Liver (tissue), 9 donors: ENCODE measurements around the gene CMBL. TPM values are rescaled to one million over a fixed set of nuclear protein-coding genes. Genes with fewer than 3 reads are reported as not detected.

Experiments used
- DNase-seq: peaks from one replicate; pipeline ENCODE4 v3.0.0-alpha.2; 2017; ENCODE audit warnings: low spot score
- H3K27ac ChIP-seq, 2 donors: one replicate each; pipeline ENCODE4 v1.7.0; 2013; ENCODE audit warnings: inconsistent platforms in 2 of 2, low read length in 2 of 2, control low read depth in 1 of 2, low read depth in 1 of 2, mild to moderate bottlenecking in 1 of 2
- H3K27me3 ChIP-seq, 4 donors: one replicate each; pipeline versions ENCODE4 v1.6.1 to v1.7.0; 2013; ENCODE audit warnings: low read length in 3 of 4, inconsistent platforms in 1 of 4, mild to moderate bottlenecking in 1 of 4, moderate library complexity in 1 of 4; ENCODE audit not compliant: control insufficient read depth in 4 of 4, insufficient read depth in 4 of 4
- H3K36me3 ChIP-seq, 4 donors: one replicate each; pipeline versions ENCODE4 v1.6.1 to v1.7.0; 2013; ENCODE audit warnings: low read length in 3 of 4, mild to moderate bottlenecking in 3 of 4, low read depth in 1 of 4, moderate library complexity in 1 of 4; ENCODE audit not compliant: control insufficient read depth in 4 of 4, insufficient read depth in 3 of 4
- H3K4me1 ChIP-seq, 4 donors: one replicate each; pipeline versions ENCODE4 v1.6.1 to v1.7.0; 2013; ENCODE audit warnings: low read length in 3 of 4, mild to moderate bottlenecking in 3 of 4, moderate library complexity in 1 of 4; ENCODE audit not compliant: control insufficient read depth in 4 of 4, insufficient read depth in 4 of 4
- H3K4me3 ChIP-seq, 3 donors: one replicate each; pipeline versions ENCODE4 v1.6.1 to v1.7.0; 2013; ENCODE audit warnings: low read length in 3 of 3, control low read depth in 1 of 3, low read depth in 1 of 3, mild to moderate bottlenecking in 1 of 3
- H3K9ac ChIP-seq, 2 donors: one replicate each; pipeline ENCODE4 v1.7.0; 2013; ENCODE audit warnings: low read length in 2 of 2, mild to moderate bottlenecking in 2 of 2, moderate library complexity in 2 of 2, control low read depth in 1 of 2, low read depth in 1 of 2
- H3K9me3 ChIP-seq, 4 donors: one replicate each; pipeline versions ENCODE4 v1.6.1 to v1.7.0; 2013; ENCODE audit warnings: low read length in 3 of 4; ENCODE audit not compliant: control insufficient read depth in 4 of 4
- EGR1 ChIP-seq, 2 donors: IDR thresholded peaks; 2 replicates each; pipeline ENCODE4 v1.6.1; 2016 to 2018; ENCODE audit warnings: antibody characterized with exemption in 2 of 2, low read depth in 2 of 2
- FOXA1 ChIP-seq: IDR thresholded peaks from 2 replicates; pipeline ENCODE4 v1.6.1; 2016; ENCODE audit warnings: antibody characterized with exemption
- FOXA2 ChIP-seq: IDR thresholded peaks from 2 replicates; pipeline ENCODE4 v1.6.1; 2016; ENCODE audit warnings: antibody characterized with exemption
- GABPA ChIP-seq, 2 donors: IDR thresholded peaks in 1 of 2; conservative IDR thresholded peaks in 1 of 2; 2 replicates each; pipeline ENCODE4 v1.6.1; 2016; ENCODE audit warnings: antibody characterized with exemption in 2 of 2, mild to moderate bottlenecking in 1 of 2, moderate library complexity in 1 of 2
- HNF4A ChIP-seq, 2 donors: conservative IDR thresholded peaks; 2 replicates each; pipeline ENCODE4 v1.6.1; 2016; ENCODE audit warnings: antibody characterized with exemption in 2 of 2, mild to moderate bottlenecking in 2 of 2
- HNF4G ChIP-seq: IDR thresholded peaks from 2 replicates; pipeline ENCODE4 v1.6.1; 2016; ENCODE audit warnings: antibody characterized with exemption
- JUND ChIP-seq, 2 donors: IDR thresholded peaks; 2 replicates each; pipeline ENCODE4 v1.6.1; 2016; ENCODE audit warnings: antibody characterized with exemption in 2 of 2
- NR2F2 ChIP-seq: IDR thresholded peaks from 2 replicates; pipeline ENCODE4 v1.6.1; 2016; ENCODE audit warnings: antibody characterized with exemption
- RAD21 ChIP-seq, 2 donors: IDR thresholded peaks; 2 replicates each; pipeline ENCODE4 v1.6.1; 2016; ENCODE audit warnings: antibody characterized with exemption in 2 of 2, mild to moderate bottlenecking in 2 of 2
- RXRA ChIP-seq, 2 donors: IDR thresholded peaks; 2 replicates each; pipeline ENCODE4 v1.6.1; 2017 to 2018; ENCODE audit warnings: antibody characterized with exemption in 2 of 2, mild to moderate bottlenecking in 1 of 2
- SP1 ChIP-seq: IDR thresholded peaks from 2 replicates; pipeline ENCODE4 v1.6.1; 2018; ENCODE audit warnings: antibody characterized with exemption, mild to moderate bottlenecking
- TAF1 ChIP-seq: conservative IDR thresholded peaks from 2 replicates; pipeline ENCODE4 v1.6.1; 2016; ENCODE audit warnings: antibody characterized with exemption, mild to moderate bottlenecking
- YY1 ChIP-seq: IDR thresholded peaks from 2 replicates; pipeline ENCODE4 v1.6.1; 2016; ENCODE audit warnings: antibody characterized with exemption, mild to moderate bottlenecking
- WGBS: extraction: QIAGEN DNeasy Blood & Tissue Kit; methylation state at CpG from one replicate; pipeline ENCODE4 v1.1.7; 2013; 5-methylcytosine and 5-hydroxymethylcytosine counted together
- polyA plus RNA-seq, 2 donors: library from polyadenylated mRNA; stranded (reverse) in 1 of 2; unstranded in 1 of 2; fragments of 200-250 nt in 1 of 2; fragments of >200 nt in 1 of 2; fragmentation: Nextera tagmentation in 1 of 2; extraction: Ambion mirVana in 1 of 2; gene quantifications; one replicate each; pipeline versions ENCODE4 v1.2.1 to v1.2.3, GENCODE V29; 2013 to 2015
- total RNA-seq, 2 donors: library from RNA; depleted of rRNA; stranded (reverse); fragments of >200 nt; gene quantifications; one replicate each; pipeline ENCODE4 v1.2.3, GENCODE V29; 2014
- TF ChIP-seq, protein P1 (sequence below): IDR thresholded peaks from 2 replicates; pipeline ENCODE4 v1.6.1; 2016; ENCODE audit warnings: antibody characterized with exemption, mild to moderate bottlenecking
- TF ChIP-seq, protein P2 (sequence below): IDR thresholded peaks from 2 replicates; pipeline ENCODE4 v1.6.1; 2016; ENCODE audit warnings: antibody characterized with exemption
- TF ChIP-seq, protein P3 (sequence below): IDR thresholded peaks from 2 replicates; pipeline ENCODE4 v1.6.1; 2016; ENCODE audit warnings: antibody characterized with exemption
- TF ChIP-seq, protein P4 (sequence below): IDR thresholded peaks from 2 replicates; pipeline ENCODE4 v1.6.1; 2016; ENCODE audit warnings: antibody characterized with exemption
- TF ChIP-seq, protein P5 (sequence below): fragments of 150-350 bp; IDR thresholded peaks from 2 replicates; pipeline ENCODE4 v1.5.1; 2017; ENCODE audit warnings: improper control_type of control experiment, low read depth, low read length; ENCODE audit not compliant: missing input control
- donor health status: healthy.
- donor health status: healthy.
- donor health status: healthy.
- donor health status: healthy.
- donor health status: healthy.

The CMBL gene
- total and polyA plus RNA-seq, 4 donors, result 6.8 to 56.1 (median 41.7) TPM

DNA sequence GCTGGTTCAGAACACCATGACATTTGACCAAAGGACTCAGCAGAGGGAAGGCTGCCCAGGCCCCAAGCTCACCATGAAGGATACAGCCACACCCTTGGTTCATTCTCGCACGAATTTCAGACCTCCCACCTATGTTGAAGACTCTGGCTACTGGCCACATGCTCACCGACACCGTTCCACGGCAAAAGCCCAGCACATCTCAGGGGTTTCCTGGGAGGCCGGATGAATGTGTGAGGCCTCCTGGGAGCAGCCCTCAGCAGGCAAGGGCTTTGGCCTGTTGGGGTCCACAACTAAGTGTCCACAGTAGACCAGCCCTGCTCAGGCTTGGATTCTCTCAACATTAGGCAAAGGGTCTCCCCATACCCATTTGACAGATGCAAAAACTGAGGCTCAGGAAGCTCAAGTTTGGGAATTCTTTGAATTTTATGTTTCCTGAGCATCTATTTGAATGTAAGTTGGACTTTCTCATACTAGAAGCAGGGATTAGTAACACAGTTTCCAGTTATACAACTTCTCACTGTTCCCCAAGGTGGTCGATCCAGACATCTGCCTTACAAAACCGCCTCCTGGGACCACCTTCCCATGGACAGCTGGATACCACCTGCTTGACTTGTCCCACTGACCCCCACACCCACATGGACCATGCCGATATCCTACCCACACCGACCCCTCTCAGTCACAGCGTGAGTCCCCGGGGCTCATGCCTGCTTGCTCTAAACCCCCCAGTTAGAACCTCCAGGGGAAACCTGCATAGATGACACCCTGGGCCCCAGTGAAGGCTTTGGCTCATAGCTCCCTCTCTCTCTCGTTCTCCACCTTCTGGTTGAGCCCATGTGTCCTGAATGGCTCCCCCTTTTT lies 29.7 kb downstream of the CMBL start:
- Histone ChIP-seq H3K4me1 (peaks cover 4 to 23% (median 15%) of the 10 kb centered on the region in 4 donors), H3K36me3 (peaks cover 2 to 5% (median 4%) of the 10 kb centered on the region in 4 donors), H3K27me3 (no peaks in the 10 kb centered on the region), H3K27ac (no peak overlapping the region), H3K9ac (no peak overlapping the region), H3K4me3 (no peak overlapping the region), H3K9me3 (no peaks in the 10 kb centered on the region)
- no peak for DNase-seq
- TF ChIP-seq, protein P1, sequence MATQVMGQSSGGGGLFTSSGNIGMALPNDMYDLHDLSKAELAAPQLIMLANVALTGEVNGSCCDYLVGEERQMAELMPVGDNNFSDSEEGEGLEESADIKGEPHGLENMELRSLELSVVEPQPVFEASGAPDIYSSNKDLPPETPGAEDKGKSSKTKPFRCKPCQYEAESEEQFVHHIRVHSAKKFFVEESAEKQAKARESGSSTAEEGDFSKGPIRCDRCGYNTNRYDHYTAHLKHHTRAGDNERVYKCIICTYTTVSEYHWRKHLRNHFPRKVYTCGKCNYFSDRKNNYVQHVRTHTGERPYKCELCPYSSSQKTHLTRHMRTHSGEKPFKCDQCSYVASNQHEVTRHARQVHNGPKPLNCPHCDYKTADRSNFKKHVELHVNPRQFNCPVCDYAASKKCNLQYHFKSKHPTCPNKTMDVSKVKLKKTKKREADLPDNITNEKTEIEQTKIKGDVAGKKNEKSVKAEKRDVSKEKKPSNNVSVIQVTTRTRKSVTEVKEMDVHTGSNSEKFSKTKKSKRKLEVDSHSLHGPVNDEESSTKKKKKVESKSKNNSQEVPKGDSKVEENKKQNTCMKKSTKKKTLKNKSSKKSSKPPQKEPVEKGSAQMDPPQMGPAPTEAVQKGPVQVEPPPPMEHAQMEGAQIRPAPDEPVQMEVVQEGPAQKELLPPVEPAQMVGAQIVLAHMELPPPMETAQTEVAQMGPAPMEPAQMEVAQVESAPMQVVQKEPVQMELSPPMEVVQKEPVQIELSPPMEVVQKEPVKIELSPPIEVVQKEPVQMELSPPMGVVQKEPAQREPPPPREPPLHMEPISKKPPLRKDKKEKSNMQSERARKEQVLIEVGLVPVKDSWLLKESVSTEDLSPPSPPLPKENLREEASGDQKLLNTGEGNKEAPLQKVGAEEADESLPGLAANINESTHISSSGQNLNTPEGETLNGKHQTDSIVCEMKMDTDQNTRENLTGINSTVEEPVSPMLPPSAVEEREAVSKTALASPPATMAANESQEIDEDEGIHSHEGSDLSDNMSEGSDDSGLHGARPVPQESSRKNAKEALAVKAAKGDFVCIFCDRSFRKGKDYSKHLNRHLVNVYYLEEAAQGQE, result no peak
- TF ChIP-seq FOXA1, result no peak
- TF ChIP-seq, protein P2, sequence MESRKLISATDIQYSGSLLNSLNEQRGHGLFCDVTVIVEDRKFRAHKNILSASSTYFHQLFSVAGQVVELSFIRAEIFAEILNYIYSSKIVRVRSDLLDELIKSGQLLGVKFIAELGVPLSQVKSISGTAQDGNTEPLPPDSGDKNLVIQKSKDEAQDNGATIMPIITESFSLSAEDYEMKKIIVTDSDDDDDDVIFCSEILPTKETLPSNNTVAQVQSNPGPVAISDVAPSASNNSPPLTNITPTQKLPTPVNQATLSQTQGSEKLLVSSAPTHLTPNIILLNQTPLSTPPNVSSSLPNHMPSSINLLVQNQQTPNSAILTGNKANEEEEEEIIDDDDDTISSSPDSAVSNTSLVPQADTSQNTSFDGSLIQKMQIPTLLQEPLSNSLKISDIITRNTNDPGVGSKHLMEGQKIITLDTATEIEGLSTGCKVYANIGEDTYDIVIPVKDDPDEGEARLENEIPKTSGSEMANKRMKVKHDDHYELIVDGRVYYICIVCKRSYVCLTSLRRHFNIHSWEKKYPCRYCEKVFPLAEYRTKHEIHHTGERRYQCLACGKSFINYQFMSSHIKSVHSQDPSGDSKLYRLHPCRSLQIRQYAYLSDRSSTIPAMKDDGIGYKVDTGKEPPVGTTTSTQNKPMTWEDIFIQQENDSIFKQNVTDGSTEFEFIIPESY, result no peak
- no peak for TF ChIP-seq EGR1 (IDR thresholded peaks at IDR 0.05; ENCODE audit: low read depth in 2 of 2)
- TF ChIP-seq FOXA2, result no peak
- TF ChIP-seq, protein P3, sequence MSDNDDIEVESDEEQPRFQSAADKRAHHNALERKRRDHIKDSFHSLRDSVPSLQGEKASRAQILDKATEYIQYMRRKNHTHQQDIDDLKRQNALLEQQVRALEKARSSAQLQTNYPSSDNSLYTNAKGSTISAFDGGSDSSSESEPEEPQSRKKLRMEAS, result no peak
- TF ChIP-seq, protein P4, sequence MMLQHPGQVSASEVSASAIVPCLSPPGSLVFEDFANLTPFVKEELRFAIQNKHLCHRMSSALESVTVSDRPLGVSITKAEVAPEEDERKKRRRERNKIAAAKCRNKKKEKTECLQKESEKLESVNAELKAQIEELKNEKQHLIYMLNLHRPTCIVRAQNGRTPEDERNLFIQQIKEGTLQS, result no peak
- no peak for TF ChIP-seq NR2F2
- no peak for TF ChIP-seq RAD21 (IDR thresholded peaks at IDR 0.05)
- TF ChIP-seq HNF4A (conservative IDR thresholded peaks at IDR 0.05), result no peak
- no peak for TF ChIP-seq YY1
- TF ChIP-seq, protein P5, sequence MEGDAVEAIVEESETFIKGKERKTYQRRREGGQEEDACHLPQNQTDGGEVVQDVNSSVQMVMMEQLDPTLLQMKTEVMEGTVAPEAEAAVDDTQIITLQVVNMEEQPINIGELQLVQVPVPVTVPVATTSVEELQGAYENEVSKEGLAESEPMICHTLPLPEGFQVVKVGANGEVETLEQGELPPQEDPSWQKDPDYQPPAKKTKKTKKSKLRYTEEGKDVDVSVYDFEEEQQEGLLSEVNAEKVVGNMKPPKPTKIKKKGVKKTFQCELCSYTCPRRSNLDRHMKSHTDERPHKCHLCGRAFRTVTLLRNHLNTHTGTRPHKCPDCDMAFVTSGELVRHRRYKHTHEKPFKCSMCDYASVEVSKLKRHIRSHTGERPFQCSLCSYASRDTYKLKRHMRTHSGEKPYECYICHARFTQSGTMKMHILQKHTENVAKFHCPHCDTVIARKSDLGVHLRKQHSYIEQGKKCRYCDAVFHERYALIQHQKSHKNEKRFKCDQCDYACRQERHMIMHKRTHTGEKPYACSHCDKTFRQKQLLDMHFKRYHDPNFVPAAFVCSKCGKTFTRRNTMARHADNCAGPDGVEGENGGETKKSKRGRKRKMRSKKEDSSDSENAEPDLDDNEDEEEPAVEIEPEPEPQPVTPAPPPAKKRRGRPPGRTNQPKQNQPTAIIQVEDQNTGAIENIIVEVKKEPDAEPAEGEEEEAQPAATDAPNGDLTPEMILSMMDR, result no peak
- TF ChIP-seq HNF4G, result no peak
- TF ChIP-seq JUND (IDR thresholded peaks at IDR 0.05), result no peak
- TF ChIP-seq SP1, result no peak
- TF ChIP-seq RXRA (IDR thresholded peaks at IDR 0.05), result no peak
- TF ChIP-seq GABPA (IDR thresholded peaks at IDR 0.05 in 1 of 2, conservative IDR thresholded peaks at IDR 0.05 in 1 of 2), result no peak
- no peak for TF ChIP-seq TAF1
- WGBS, result 96% methylated on average over 13 of the region's 13 CpGs
